ENCODE results near the gene ELOVL6. TPM values are rescaled to one million over a fixed set of nuclear protein-coding genes. Genes with fewer than 3 reads are reported as not detected.

ELOVL6 gene
- total and polyA plus RNA-seq, 2 experiments from 2014 or later = 12.8 to 18.1 TPM

DNA sequence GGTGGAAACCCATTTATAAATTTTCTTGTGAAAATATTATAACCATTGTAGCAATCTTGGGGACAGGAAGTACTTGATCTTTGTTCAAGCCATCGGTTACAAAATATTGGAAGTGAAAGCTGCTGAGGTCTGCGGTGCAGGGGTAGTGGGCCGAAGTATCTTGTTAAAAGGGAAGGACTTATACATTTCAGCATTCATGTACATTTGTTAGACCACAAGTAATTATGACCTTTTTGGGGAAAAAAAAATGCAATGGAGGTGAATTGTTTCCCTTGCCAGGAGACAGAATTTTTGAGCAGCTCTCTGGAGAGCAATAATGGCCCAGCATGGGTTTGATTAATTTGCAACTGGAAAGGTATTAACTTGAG lies 164.4 kb downstream of the ELOVL6 start:
- no peak overlapping the region for H3K4me2 ChIP-seq
- H4K20me1 ChIP-seq (ENCODE audit: insufficient read depth, poor library complexity, severe bottlenecking) = no peaks in the 10 kb centered on the region
- WGBS (ENCODE audit: low lambda C conversion rate, missing lambda C conversion rate) = 83% methylated on average over 3 of the region's 3 CpGs
- TF ChIP-seq EZH2 (IDR thresholded peaks at IDR 0.05; ENCODE audit: borderline replicate concordance) (no peak), CTCF (IDR thresholded peaks at IDR 0.05; ENCODE audit: poor library complexity) (no peak), EZH2phosphoT487 (IDR thresholded peaks at IDR 0.05; ENCODE audit: low read depth, severe bottlenecking, unreplicated experiment) (no peak)
- no peaks in the 10 kb centered on the region for H3K27me3 ChIP-seq
- no peaks in the 10 kb centered on the region for H3K9me3 ChIP-seq (ENCODE audit: low read depth)
- H3K4me1 ChIP-seq (ENCODE audit: insufficient read depth) = no peaks in the 10 kb centered on the region
- no peak for DNase-seq (ENCODE audit: low spot score)
- H3K9me2 ChIP-seq (replicated peaks; ENCODE audit: insufficient read depth) = no peaks in the 10 kb centered on the region
- H2AFZ ChIP-seq = no peak overlapping the region
- H3K27ac ChIP-seq = no peak overlapping the region
- H3K36me3 ChIP-seq (replicated peaks; ENCODE audit: insufficient read depth, low read depth) = no peaks in the 10 kb centered on the region
- H3K4me3 ChIP-seq = no peak overlapping the region
- H3K79me2 ChIP-seq = no peaks in the 10 kb centered on the region

DNA sequence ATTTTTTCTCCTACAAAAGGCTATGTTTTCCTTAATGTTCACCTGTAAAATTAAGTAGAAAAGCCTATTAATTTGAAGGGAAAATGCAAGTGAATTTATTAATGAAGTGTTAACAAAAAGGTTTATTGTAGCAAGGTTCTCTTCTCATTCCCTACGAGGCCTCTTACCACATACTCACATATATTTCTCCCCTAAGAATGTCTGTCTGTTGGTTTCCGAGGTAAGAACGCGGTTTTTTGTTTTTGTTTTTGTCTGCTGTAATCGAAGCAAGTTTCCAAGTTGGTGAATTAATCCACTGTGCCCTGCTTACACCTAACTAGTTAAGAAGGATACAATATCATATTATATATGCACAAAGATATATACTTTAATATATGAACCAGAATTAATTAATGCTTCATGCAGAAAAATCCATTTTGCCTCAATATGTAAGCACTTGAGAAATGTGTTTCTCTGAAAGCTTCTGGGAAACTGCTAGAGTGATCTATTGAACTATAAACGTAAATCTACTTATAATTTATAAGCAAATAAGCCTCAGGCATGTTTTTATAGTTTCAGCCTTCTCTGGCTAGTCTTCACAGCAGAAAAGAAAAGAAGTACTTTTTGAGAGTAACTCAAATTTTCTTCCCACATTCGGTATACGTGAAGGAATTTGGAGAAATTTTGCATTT lies 164.9 kb downstream of the ELOVL6 start:
- Histone ChIP-seq H2AFZ (no peak overlapping the region), H3K4me3 (no peak overlapping the region), H3K27ac (no peak overlapping the region), H4K20me1 (ENCODE audit: insufficient read depth, poor library complexity, severe bottlenecking) (no peaks in the 10 kb centered on the region), H3K79me2 (no peaks in the 10 kb centered on the region), H3K4me1 (ENCODE audit: insufficient read depth) (no peaks in the 10 kb centered on the region), H3K27me3 (no peaks in the 10 kb centered on the region), H3K9me2 (replicated peaks; ENCODE audit: insufficient read depth) (no peaks in the 10 kb centered on the region), H3K4me2 (no peak overlapping the region), H3K9me3 (ENCODE audit: low read depth) (no peaks in the 10 kb centered on the region), H3K36me3 (replicated peaks; ENCODE audit: insufficient read depth, low read depth) (no peaks in the 10 kb centered on the region)
- WGBS (ENCODE audit: low lambda C conversion rate, missing lambda C conversion rate) = 70% methylated on average over 8 of the region's 8 CpGs
- TF ChIP-seq EZH2 (IDR thresholded peaks at IDR 0.05; ENCODE audit: borderline replicate concordance) (no peak), CTCF (IDR thresholded peaks at IDR 0.05; ENCODE audit: poor library complexity) (no peak), EZH2phosphoT487 (IDR thresholded peaks at IDR 0.05; ENCODE audit: low read depth, severe bottlenecking, unreplicated experiment) (no peak)
- DNase-seq (ENCODE audit: low spot score) = no peak

- Histone ChIP-seq H3K9me3 (ENCODE audit: low read depth) (no peaks in the 10 kb centered on the region), H3K27ac (no peak overlapping the region), H3K27me3 (no peaks in the 10 kb centered on the region), H3K4me2 (no peak overlapping the region), H3K9me2 (replicated peaks; ENCODE audit: insufficient read depth) (no peaks in the 10 kb centered on the region), H3K36me3 (replicated peaks; ENCODE audit: insufficient read depth, low read depth) (no peaks in the 10 kb centered on the region), H3K4me3 (no peak overlapping the region), H3K79me2 (no peaks in the 10 kb centered on the region), H3K4me1 (ENCODE audit: insufficient read depth) (no peaks in the 10 kb centered on the region), H4K20me1 (ENCODE audit: insufficient read depth, poor library complexity, severe bottlenecking) (no peaks in the 10 kb centered on the region), H2AFZ (no peak overlapping the region)
- 89% methylated on average over 7 of the region's 7 CpGs for WGBS (ENCODE audit: low lambda C conversion rate, missing lambda C conversion rate)
- no peak for DNase-seq (ENCODE audit: low spot score)
- TF ChIP-seq CTCF (IDR thresholded peaks at IDR 0.05; ENCODE audit: poor library complexity) (no peak), EZH2 (IDR thresholded peaks at IDR 0.05; ENCODE audit: borderline replicate concordance) (no peak)
Observed at GRCh38 chr4:110032603-110033002, 165.8 kb downstream of the ELOVL6 start.

Data from hepatocyte (in vitro differentiated cells).